ENCODE data around the gene CHST15.

GRCh38 chr10:124073978-124074377 lies 19.4 kb downstream of the CHST15 start:
- TF ChIP-seq CTCF (IDR thresholded peaks at IDR 0.05; ENCODE audit: control extremely low read depth in 1 of 3, insufficient read depth in 1 of 3, low read depth in 1 of 3, low read length in 3 of 3) = no peak
- TF ChIP-seq POLR2A (IDR thresholded peaks at IDR 0.05; ENCODE audit: control extremely low read depth in 1 of 2, low read depth in 2 of 2, low read length in 2 of 2) = no peak
- no peak for TF ChIP-seq ZNF274 (IDR thresholded peaks at IDR 0.05; ENCODE audit: borderline replicate concordance, extremely low read depth, low read length)
- TF ChIP-seq E2F6 (IDR thresholded peaks at IDR 0.05) = no peak
- no peak for TF ChIP-seq EZH2 (IDR thresholded peaks at IDR 0.05; ENCODE audit: low read depth, low read length, severe bottlenecking)
- TF ChIP-seq MAFK (IDR thresholded peaks at IDR 0.05; ENCODE audit: low read depth, low read length) = no peak
- TF ChIP-seq YY1 (IDR thresholded peaks at IDR 0.05; ENCODE audit: low read depth, low read length) = no peak
